Measurements from ENCODE around the gene SUSD4. TPM values are rescaled to one million over a fixed set of nuclear protein-coding genes. Genes with fewer than 3 reads are reported as not detected.

SUSD4 gene
- total RNA-seq, 6 experiments from 2014 or later = 0.33 to 0.96 (median 0.70) TPM

- Mint-ChIP-seq H3K27ac (no peak overlapping the region), H3K36me3 (ENCODE audit: low read depth) (no peaks in the 10 kb centered on the region), H3K27me3 (ENCODE audit: insufficient read depth) (peaks cover 17% of the 10 kb centered on the region), H3K9me3 (no peaks in the 10 kb centered on the region), H3K4me1 (ENCODE audit: low read depth) (no peaks in the 10 kb centered on the region), H3K4me3 (no peak overlapping the region)
- TF ChIP-seq CTCF (IDR thresholded peaks at IDR 0.05) = no peak
- no peak for DNase-seq
Observed at GRCh38 chr1:223201967-223202366, 162.0 kb downstream of the SUSD4 start.

- no peak for TF ChIP-seq CTCF (IDR thresholded peaks at IDR 0.05)
- no peak for DNase-seq
- Mint-ChIP-seq H3K4me1 (ENCODE audit: low read depth) (no peaks in the 10 kb centered on the region), H3K9me3 (no peaks in the 10 kb centered on the region), H3K27me3 (ENCODE audit: insufficient read depth) (peaks cover 17% of the 10 kb centered on the region), H3K4me3 (no peak overlapping the region), H3K27ac (no peak overlapping the region), H3K36me3 (ENCODE audit: low read depth) (no peaks in the 10 kb centered on the region)
Observed at GRCh38 chr1:223200903-223201302, 163.1 kb downstream of the SUSD4 start.

GRCh38 chr1:223199094-223199647 lies 164.8 kb downstream of the SUSD4 start:
- no peak for TF ChIP-seq CTCF (IDR thresholded peaks at IDR 0.05)
- H3K36me3 Mint-ChIP-seq (ENCODE audit: low read depth) = no peaks in the 10 kb centered on the region

GRCh38 chr1:223198628-223198965 lies 165.4 kb downstream of the SUSD4 start:
- no peak overlapping the region for H3K27ac Mint-ChIP-seq
- no peak overlapping the region for H3K4me3 Mint-ChIP-seq
- no peaks in the 10 kb centered on the region for H3K36me3 Mint-ChIP-seq (ENCODE audit: low read depth)
- no peaks in the 10 kb centered on the region for H3K4me1 Mint-ChIP-seq (ENCODE audit: low read depth)
- no peaks in the 10 kb centered on the region for H3K9me3 Mint-ChIP-seq
- H3K27me3 Mint-ChIP-seq (ENCODE audit: insufficient read depth) = peaks cover 30% of the 10 kb centered on the region
- no peak for TF ChIP-seq CTCF (IDR thresholded peaks at IDR 0.05)
- no peak for DNase-seq

More at GRCh38 chr1:223199094-223199647, 164.8 kb downstream of the SUSD4 start:
- no peaks in the 10 kb centered on the region for H3K9me3 Mint-ChIP-seq
- no peak for DNase-seq
- H3K27me3 Mint-ChIP-seq (ENCODE audit: insufficient read depth) = peaks cover 26% of the 10 kb centered on the region
- no peak overlapping the region for H3K27ac Mint-ChIP-seq
- H3K4me3 Mint-ChIP-seq = no peak overlapping the region
- H3K4me1 Mint-ChIP-seq (ENCODE audit: low read depth) = no peaks in the 10 kb centered on the region

- Mint-ChIP-seq H3K27me3 (ENCODE audit: insufficient read depth) (peaks cover 33% of the 10 kb centered on the region), H3K27ac (no peak overlapping the region), H3K36me3 (ENCODE audit: low read depth) (no peaks in the 10 kb centered on the region), H3K9me3 (no peaks in the 10 kb centered on the region), H3K4me3 (no peak overlapping the region), H3K4me1 (ENCODE audit: low read depth) (no peaks in the 10 kb centered on the region)
- no peak for DNase-seq
- no peak for TF ChIP-seq CTCF (IDR thresholded peaks at IDR 0.05)
Observed at GRCh38 chr1:223197923-223198627, 165.9 kb downstream of the SUSD4 start.
